Calu3 (cell line): ENCODE results near the gene FBXW2. TPM values are rescaled to one million over a fixed set of nuclear protein-coding genes. Genes with fewer than 3 reads are reported as not detected.

Experiments used
- BruUV-seq: library from RNA; stranded (reverse); fragments of 400-500 nt; replicated peaks from 2 replicates; lab custom pipeline; 2021; lab: Mats Ljungman, UMichigan
- CTCF ChIA-PET: fragments of 300-600 bp; sonication (Branson Sonifier 250); formaldehyde crosslinking; loops from one replicate; lab custom pipeline; 2022; ENCODE audit warnings: antibody characterized with exemption; lab: Charles Lee
- DNase-seq: peaks from one replicate; pipeline ENCODE4 v3.0.0; 2022
- H3K27ac Mint-ChIP-seq: one replicate; pipeline ENCODE4 v1.8.0; 2022; ENCODE audit warnings: mixed read lengths; ENCODE audit not compliant: unreplicated experiment
- H3K27me3 Mint-ChIP-seq: one replicate; pipeline ENCODE4 v1.8.0; 2022; ENCODE audit warnings: mixed read lengths; ENCODE audit not compliant: unreplicated experiment
- H3K36me3 Mint-ChIP-seq: one replicate; pipeline ENCODE4 v1.8.0; 2022; ENCODE audit warnings: mild to moderate bottlenecking, moderate library complexity, mixed read lengths; ENCODE audit not compliant: insufficient read depth, unreplicated experiment
- H3K4me1 Mint-ChIP-seq: one replicate; pipeline ENCODE4 v1.8.0; 2022; ENCODE audit warnings: mild to moderate bottlenecking, low read depth, mixed read lengths; ENCODE audit not compliant: unreplicated experiment
- H3K4me3 Mint-ChIP-seq: one replicate; pipeline ENCODE4 v1.8.0; 2022; ENCODE audit warnings: mild to moderate bottlenecking, low read depth, moderate library complexity, mixed read lengths; ENCODE audit not compliant: unreplicated experiment
- H3K9me3 Mint-ChIP-seq: one replicate; pipeline ENCODE4 v1.8.0; 2022; ENCODE audit warnings: low read depth, mixed read lengths; ENCODE audit not compliant: unreplicated experiment
- intact Hi-C: fragments of 100-400 bp; cut with micrococcal nuclease; formaldehyde crosslinking; loops from one replicate; pipeline ENCODE4 v1.10.0; 2022; ENCODE audit not compliant: unreplicated experiment
- total RNA-seq: library from RNA; stranded (reverse); gene quantifications from 2 replicates; pipeline ENCODE4 v1.2.3, GENCODE V29; 2022
- TF ChIP-seq, protein P1 (sequence below): fragments of 200-600 bp; IDR thresholded peaks from one replicate; pipeline ENCODE4 v1.8.0; 2022; ENCODE audit warnings: antibody characterized with exemption; ENCODE audit not compliant: unreplicated experiment

Gene FBXW2
- total RNA-seq, 1 experiment from 2014 or later = 44.8 TPM

DNA sequence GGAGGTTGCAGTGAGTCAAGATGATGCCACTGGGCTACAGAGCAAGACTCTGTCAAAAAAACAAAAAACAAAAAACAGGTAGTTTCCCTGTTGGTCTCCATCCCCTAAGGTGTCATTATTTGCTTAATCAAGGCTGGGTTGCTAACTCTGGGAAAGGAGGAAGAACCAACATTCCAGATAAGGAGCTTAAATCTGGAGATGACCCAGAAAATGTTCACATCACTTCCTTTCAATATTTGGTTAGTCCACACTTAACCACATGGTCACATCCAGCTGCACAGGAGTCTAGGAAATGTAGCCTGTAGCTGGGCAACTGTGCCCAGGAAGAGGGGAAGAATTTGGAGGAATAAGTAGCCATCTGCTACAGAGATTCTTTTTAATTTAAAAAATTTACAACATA is 53.1 kb downstream of the FBXW2 start:
- CTCF ChIA-PET = no interaction called here
- no peak for DNase-seq
- TF ChIP-seq, protein P1, sequence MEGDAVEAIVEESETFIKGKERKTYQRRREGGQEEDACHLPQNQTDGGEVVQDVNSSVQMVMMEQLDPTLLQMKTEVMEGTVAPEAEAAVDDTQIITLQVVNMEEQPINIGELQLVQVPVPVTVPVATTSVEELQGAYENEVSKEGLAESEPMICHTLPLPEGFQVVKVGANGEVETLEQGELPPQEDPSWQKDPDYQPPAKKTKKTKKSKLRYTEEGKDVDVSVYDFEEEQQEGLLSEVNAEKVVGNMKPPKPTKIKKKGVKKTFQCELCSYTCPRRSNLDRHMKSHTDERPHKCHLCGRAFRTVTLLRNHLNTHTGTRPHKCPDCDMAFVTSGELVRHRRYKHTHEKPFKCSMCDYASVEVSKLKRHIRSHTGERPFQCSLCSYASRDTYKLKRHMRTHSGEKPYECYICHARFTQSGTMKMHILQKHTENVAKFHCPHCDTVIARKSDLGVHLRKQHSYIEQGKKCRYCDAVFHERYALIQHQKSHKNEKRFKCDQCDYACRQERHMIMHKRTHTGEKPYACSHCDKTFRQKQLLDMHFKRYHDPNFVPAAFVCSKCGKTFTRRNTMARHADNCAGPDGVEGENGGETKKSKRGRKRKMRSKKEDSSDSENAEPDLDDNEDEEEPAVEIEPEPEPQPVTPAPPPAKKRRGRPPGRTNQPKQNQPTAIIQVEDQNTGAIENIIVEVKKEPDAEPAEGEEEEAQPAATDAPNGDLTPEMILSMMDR = no peak
- H3K27ac Mint-ChIP-seq = no peak overlapping the region
- intact Hi-C loops = no loop called here
- no peaks in the 10 kb centered on the region for H3K27me3 Mint-ChIP-seq
- BruUV-seq = no TSS peak
- H3K9me3 Mint-ChIP-seq = no peaks in the 10 kb centered on the region
- H3K36me3 Mint-ChIP-seq = no peaks in the 10 kb centered on the region
- no peak overlapping the region for H3K4me3 Mint-ChIP-seq
- H3K4me1 Mint-ChIP-seq = peaks cover 9% of the 10 kb centered on the region

DNA sequence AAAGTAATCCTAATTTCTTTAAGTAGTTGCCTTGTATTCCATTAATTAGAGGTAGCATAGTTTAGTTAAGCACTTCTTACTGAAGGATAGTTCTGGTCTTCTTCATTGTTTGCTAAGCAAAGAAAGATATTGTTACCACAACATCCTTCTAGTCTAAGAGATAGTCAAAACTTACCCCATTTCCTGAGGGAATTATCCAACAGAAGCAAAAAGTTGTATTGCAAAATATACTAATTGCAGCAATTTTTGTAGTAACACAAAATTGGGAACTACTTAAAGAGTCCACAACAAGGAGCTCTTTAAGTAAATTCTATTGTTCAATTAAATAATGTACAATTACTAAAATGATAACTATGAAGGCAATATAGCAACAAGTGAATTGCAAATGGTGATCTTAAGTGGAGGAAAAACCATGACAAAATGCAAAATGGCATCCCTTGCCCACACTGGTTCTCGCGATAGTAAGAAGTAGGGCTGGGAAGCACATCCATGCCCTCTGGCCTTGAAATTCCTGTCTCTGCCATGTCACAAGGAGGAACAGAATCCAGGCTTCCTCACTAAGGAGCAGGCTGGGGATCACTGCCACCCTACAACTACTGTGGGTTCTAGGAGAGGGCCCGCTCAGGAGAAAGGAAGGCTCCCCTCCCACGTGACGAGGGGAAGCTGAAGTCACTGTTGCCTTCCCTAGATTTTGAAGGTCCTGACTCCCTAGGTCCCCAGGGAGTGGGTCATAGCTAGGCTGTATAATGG is 55.6 kb downstream of the FBXW2 start:
- Mint-ChIP-seq H3K4me1 (peaks cover 11% of the 10 kb centered on the region), H3K27ac (no peak overlapping the region), H3K4me3 (no peak overlapping the region), H3K9me3 (no peaks in the 10 kb centered on the region), H3K27me3 (no peaks in the 10 kb centered on the region), H3K36me3 (no peaks in the 10 kb centered on the region)
- no TSS peak for BruUV-seq
- CTCF ChIA-PET = no interaction called here
- DNase-seq = no peak
- TF ChIP-seq, protein P1 = no peak
- intact Hi-C loops = no loop called here

DNA sequence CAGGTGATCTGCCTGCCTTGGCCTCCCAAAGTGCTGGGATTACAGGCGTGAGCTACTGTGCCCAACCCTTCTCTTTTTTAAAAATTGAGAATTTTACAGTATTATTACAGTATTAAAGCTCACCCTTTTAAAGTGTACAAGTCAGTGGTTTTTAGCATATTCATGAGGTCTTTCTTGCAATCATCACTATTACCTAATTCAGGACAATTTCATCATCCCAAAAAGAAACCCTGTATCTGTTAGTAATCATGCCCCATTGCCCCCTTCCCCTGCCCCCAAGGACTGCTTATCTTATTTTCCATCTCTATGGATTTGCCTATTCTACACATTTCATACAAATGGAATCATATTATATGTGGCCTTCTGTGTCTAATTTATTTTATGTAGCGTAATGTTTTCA is 56.3 kb downstream of the FBXW2 start:
- TF ChIP-seq, protein P1 = no peak
- H3K27ac Mint-ChIP-seq = no peak overlapping the region
- CTCF ChIA-PET = no interaction called here
- peaks cover 12% of the 10 kb centered on the region for H3K4me1 Mint-ChIP-seq
- BruUV-seq = no TSS peak
- H3K9me3 Mint-ChIP-seq = no peaks in the 10 kb centered on the region
- no peak overlapping the region for H3K4me3 Mint-ChIP-seq
- H3K27me3 Mint-ChIP-seq = no peaks in the 10 kb centered on the region
- H3K36me3 Mint-ChIP-seq = no peaks in the 10 kb centered on the region
- intact Hi-C loops = no loop called here
- no peak for DNase-seq

DNA sequence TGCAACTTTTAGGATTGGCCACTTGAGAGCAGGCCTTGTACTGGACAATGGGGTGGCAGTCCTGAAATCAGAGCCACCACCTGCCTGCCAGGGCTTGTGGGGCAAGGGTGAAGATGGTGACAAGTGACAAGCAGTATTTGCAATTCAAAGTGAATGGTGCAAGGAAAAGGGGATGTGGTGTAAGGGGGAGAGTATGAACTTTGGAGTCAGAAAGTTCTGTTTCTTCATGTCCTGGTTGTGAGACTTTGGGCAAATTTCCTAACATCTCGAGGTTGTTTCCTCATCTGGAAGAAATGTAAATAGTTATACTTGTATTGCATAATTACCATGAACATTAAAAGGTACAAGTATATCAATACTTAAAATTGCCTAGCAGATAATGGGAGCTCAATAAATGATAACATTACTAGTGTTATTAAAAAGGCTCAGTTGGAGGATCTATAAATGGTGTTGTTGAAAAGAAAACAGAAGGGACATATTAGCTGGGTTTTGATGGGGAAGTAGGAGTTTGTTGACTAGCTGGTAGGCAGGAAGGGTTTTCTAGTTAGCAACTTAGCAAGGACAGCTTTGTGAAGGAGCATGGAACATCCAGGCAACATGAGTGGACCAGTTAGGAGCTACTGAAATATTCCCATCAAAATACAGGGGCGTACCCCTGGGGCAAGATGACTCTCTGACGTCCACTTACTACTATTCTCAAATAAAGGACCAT is 57.6 kb downstream of the FBXW2 start:
- TF ChIP-seq, protein P1 = no peak
- intact Hi-C loops = no loop called here
- no peaks in the 10 kb centered on the region for H3K9me3 Mint-ChIP-seq
- CTCF ChIA-PET = no interaction called here
- peaks cover 24% of the 10 kb centered on the region for H3K4me1 Mint-ChIP-seq
- peak; percentile 58 for DNase-seq
- H3K27me3 Mint-ChIP-seq = no peaks in the 10 kb centered on the region
- no peaks in the 10 kb centered on the region for H3K36me3 Mint-ChIP-seq
- no TSS peak for BruUV-seq
- no peak overlapping the region for H3K27ac Mint-ChIP-seq
- no peak overlapping the region for H3K4me3 Mint-ChIP-seq
